ENCODE results near the gene MAPKAP1.

DNA sequence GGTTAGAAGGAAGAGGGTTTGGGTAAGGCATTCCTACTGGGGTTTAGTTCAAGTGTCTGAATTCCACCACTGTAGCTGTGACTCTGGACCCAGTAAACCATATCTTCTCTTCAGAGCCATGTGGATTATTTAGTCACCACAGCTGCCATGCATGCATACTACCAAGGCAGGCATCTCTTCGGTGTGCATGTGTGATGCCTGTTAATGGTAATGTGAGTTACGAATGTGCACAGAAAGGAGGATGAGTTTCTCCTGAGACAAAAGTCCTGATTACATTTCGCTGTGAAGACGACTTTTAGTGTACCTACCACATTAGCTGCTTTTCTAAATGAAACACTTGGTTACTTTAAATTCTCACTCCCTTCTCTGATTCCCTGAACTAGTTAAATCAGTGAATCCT, 49.5 kb upstream of the MAPKAP1 start:
- TF ChIP-seq, protein P1, sequence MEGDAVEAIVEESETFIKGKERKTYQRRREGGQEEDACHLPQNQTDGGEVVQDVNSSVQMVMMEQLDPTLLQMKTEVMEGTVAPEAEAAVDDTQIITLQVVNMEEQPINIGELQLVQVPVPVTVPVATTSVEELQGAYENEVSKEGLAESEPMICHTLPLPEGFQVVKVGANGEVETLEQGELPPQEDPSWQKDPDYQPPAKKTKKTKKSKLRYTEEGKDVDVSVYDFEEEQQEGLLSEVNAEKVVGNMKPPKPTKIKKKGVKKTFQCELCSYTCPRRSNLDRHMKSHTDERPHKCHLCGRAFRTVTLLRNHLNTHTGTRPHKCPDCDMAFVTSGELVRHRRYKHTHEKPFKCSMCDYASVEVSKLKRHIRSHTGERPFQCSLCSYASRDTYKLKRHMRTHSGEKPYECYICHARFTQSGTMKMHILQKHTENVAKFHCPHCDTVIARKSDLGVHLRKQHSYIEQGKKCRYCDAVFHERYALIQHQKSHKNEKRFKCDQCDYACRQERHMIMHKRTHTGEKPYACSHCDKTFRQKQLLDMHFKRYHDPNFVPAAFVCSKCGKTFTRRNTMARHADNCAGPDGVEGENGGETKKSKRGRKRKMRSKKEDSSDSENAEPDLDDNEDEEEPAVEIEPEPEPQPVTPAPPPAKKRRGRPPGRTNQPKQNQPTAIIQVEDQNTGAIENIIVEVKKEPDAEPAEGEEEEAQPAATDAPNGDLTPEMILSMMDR (IDR thresholded peaks at IDR 0.05), result no peak
- no peak for TF ChIP-seq POLR2A (IDR thresholded peaks at IDR 0.05)

Measured in suprapubic skin (tissue), 3 donors.